LHCN-M2 (cell line): ENCODE data around the gene TRAK2. TPM values are rescaled to one million over a fixed set of nuclear protein-coding genes. Genes with fewer than 3 reads are reported as not detected.
"Not testable (repeated sequence)": the region's sequence is repeated elsewhere in the genome, so short reads cannot be mapped to it uniquely, and the experiment has no call there.

Experiments used
- DNase-seq: peaks from one replicate; pipeline ENCODE4 v3.0.0-alpha.2; 2012; ENCODE audit warnings: low read depth
- total RNA-seq: library from RNA; depleted of rRNA; stranded (reverse); fragments of >200 nt; gene quantifications from 2 replicates; pipeline ENCODE4 v1.2.3, GENCODE V29; 2014

The TRAK2 gene
- total RNA-seq, 1 experiment from 2014 or later: 73.9 TPM

DNA sequence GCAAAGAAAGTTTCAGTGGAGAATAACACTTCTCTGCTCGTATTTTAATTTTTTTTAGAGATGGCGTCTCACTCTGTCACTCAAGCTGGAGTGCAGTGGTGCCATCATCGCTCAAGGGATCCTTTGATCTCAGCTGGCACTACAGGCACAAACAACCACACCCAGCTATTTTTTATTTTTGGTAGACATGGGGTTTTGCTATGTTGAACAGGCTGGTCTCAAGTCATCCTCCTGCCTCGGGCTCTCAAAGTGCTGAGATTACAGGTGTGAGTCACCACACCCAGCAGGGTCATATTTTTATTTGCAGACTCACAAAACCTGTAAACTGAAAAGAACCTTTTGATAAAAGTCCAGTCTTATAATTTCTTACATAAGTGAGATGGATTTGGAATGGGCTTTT lies 2.6 kb downstream of the TRAK2 start:
- no peak for DNase-seq

DNA sequence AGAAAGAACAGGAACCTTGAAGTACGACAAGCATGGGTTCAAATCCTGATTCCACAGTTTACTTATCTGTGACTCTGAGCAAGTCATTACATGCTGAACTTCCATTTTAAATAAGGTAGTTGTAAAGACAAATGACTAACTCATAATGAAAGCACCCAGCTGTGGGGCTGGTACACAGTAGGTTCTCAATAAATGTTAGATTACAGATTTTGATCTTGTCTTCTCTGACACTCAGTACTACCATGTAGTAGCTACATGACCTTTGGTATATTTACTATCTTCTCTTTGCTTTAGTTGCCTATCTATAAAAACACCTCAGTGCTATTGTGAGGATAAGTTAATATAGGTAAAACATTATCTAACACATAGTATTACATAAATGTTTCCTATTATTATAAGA lies 3.2 kb downstream of the TRAK2 start:
- DNase-seq: no peak

- DNase-seq: no peak
Observed at GRCh38 chr2:201447086-201447485, 4.2 kb downstream of the TRAK2 start.

DNA sequence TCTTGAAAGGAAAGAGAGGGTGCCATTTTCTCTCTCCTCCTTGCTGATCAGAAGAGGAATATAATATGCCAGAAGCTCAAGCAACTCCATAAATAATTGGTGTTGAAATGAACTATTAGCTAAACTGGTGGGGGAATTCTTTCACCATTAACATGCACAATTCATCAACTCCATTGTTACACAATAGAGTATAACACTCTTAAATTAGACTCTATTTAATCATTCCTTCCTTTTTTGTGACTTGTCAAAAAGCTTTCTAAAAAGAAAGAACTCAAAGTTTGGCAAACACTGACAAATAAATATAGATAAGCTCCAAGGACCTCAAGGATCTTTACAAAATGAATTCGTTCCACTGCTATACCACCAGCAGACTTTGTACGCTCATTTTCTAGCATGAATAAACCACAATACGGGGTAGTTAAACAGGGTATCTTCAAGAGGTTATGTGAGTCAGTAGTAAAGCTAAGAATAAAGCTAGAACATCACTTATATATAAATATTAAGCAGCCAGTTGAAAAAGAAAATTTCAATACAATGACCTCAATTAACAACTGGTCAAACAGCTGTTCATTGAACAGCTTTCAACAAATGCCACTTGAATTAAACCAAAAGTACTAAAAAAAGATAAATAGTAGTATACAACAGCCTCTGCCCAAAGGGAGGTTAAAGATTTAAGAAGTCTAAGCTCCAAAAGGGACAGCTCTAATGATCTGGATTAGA lies 6.4 kb downstream of the TRAK2 start:
- DNase-seq: peak; percentile 50

DNA sequence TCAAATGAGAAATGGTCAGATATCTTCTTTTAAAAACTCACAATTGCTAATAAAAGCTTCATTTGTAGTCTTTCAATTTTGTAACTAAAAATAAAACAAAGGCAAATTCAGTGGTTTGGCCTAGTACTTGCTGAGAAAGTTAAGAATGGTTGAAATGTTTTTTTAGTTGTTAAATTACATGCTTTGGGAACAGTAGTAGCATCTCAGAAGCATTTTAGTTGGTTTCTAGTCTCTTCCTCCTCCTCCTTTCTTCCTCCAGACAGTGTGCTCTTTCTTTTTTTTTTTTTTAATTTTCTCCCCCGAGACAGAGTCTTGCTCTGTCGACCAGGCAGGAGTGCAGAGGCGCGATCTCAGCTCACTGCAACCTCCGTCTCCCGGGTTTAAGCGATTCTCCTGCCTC lies 9.8 kb downstream of the TRAK2 start:
- DNase-seq: no peak

GRCh38 chr2:201440182-201440581 lies 11.1 kb downstream of the TRAK2 start:
- DNase-seq: no peak

DNA sequence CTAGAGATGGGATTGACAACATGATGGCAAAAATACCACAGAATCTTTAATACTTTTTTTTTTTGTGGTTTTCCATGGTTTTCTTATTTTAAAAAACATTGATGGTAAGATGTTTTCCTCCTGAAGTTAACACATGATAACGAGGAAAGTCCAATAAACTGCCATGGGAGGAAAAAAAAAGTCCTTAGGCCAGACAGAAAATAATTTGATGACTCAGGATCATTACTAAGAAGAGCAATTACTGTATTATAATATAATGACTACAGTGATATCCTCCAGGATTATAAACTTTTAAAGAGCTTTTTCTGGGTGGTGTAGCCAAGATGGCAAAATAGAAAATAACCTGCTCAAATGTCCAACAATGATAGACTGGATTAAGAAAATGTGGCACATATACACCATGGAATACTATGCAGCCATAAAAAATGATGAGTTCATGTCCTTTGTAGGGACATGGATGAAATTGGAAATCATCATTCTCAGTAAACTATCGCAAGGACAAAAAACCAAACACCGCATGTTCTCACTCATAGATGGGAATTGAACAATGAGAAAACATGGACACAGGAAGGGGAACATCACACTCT lies 11.8 kb downstream of the TRAK2 start:
- not testable (repeated sequence) for DNase-seq

DNA sequence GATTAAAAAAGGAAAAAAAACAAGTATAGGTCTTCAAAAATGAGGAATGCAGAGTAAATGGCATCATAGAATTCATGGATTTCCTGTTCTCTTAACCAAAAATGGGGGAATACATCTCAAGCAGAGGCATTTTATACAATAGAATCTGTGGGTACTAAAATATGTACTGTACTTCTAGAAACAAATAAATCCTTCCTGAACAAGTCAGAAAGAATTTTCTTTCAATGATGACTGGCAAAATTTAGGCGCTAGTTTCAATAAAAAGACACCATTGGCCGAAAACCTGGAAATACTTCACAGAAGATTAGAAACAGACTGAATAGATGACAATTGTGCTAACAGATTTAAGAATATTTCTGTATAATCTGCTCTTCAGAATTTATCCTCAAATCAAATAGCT lies 15.1 kb downstream of the TRAK2 start:
- DNase-seq: no peak

- no peak for DNase-seq
Observed at GRCh38 chr2:201433394-201433995, 17.8 kb downstream of the TRAK2 start.

- peak; percentile 72 for DNase-seq
Observed at GRCh38 chr2:201432621-201433393, 18.5 kb downstream of the TRAK2 start.

DNA sequence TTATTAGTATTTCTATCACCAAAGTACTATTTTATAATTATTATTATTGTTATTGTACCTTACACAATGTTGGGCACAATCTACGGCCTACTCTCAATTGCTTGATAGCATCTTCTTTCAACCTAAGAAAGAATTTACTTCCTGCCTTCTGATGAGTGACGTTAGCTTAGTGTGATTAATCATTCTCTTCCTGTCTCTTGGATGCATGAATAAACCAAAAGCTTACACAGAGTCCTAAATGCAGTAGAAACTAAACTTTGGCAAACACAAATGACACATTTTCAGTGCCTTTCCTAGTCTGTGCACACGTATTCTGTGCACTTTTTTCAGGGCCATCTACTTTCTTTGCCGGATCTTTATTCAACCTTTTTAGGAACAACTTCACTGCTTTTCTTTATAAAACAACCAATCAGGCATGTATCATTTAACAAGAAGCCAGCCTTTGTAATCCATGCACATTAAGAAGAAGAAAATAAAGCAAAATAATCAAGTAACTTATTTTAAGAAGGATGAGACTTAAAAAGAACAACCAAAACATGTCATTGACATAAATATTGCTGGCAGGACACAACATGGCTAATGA lies 19.1 kb downstream of the TRAK2 start:
- DNase-seq: peak; percentile 67

DNA sequence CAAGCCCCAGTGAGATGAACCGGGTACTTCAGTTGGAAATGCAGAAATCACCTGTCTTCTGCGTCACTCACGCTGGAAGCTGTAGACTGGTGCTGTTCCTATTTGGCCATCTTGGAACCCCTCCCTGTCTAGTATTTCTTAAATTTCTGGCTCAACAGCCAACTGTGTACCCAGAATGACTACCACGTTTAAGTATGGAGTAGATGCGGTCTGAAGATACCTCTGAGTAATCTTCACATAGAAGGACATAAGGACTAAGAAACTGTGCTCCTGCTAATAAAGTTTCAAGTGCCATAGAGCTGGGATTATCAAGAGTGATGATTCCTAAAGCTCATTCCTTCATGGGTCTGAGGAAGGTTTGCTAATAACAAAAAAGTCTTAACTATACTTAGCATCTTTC lies 20.4 kb downstream of the TRAK2 start:
- DNase-seq: no peak

DNA sequence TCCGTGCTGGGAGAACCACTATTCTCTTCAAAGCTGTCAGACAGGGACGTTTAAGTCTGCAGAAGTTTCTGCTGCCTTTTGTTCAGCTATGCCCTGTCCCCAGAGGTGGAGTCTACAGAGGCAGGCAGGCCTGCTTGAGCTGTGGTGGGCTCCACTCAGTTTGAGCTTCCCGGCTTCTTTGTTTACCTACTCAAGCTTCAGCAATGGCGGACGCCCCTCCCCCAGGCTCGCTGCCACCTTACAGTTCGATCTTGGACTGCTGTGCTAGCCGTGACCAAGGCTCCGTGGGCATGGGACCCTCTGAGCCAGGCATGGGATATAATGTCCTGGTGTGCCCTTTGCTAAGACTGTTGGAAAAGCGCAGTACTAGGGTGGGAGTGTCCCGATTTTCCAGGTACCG lies 20.9 kb downstream of the TRAK2 start:
- DNase-seq: not testable (repeated sequence)

DNA sequence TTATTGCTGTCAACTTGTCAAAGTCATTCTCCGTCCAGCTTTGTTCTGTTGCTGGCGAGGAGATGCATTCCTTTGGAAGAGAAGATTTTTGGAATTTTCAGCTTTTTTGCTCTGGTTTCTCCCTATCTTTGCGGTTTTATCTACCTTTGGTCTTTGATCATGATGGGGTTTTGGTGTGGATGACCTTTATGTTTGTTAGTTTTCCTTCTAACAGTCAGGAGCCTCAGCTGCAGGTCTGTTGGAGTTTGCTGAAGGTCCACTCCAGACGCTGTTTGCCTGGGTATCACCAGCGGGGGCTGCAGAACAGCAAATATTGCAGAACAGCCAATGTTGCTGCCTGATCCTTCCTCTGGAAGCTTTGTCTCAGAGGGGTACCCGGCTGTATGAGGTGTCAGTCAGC lies 21.4 kb downstream of the TRAK2 start:
- not testable (repeated sequence) for DNase-seq

GRCh38 chr2:201428366-201428765 lies 22.9 kb downstream of the TRAK2 start:
- not testable (repeated sequence) for DNase-seq

GRCh38 chr2:201425952-201426351 lies 25.3 kb downstream of the TRAK2 start:
- DNase-seq: no peak

DNA sequence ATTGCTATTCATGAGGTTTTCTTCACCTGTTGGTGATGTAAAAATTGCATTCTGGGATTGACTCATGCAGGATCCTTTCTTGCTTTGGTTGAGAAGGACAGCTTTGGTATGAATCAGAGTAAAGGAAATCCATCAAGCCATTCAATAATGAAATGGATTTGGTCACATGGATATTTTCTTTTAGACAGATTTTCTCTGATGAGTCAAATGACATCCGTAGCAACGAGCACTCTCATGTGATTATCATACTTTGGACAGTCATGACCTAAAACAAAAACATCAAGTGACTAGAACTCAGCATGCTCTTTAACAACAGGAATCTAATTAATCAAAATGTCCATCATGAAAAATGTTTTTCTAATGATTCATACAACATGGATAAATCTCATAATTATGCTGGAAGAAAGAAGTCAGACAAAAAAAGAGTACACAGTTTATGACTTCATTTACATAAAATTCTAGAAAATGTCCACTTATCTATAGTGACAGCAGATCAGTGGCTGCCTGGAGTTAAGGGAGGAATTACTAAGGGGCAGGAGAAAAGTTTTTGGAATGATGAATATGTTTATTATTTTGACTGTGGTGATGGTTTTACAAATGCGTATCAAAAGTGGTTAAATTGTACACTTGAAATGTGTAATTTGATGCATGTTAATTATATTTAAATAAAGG lies 30.7 kb downstream of the TRAK2 start:
- DNase-seq: peak; percentile 84

DNA sequence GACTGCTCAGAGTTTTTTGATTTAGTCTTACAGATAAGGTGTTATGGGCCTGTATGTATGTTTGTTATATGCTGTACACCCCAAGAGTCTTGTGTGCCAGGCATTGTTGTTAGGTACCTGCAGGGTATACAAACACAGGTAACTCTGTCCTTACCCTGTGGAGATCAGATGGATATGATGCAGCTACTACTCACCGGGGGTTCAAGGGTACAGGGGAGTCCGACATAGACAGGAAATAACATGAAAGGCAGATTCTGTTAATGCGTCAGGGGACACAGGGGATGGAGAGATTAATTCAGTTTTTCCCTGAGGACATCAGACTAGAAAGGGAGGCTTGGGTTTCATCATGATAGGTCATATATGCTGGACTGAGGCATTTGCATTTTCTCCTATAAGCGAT lies 31.3 kb downstream of the TRAK2 start:
- DNase-seq: no peak

DNA sequence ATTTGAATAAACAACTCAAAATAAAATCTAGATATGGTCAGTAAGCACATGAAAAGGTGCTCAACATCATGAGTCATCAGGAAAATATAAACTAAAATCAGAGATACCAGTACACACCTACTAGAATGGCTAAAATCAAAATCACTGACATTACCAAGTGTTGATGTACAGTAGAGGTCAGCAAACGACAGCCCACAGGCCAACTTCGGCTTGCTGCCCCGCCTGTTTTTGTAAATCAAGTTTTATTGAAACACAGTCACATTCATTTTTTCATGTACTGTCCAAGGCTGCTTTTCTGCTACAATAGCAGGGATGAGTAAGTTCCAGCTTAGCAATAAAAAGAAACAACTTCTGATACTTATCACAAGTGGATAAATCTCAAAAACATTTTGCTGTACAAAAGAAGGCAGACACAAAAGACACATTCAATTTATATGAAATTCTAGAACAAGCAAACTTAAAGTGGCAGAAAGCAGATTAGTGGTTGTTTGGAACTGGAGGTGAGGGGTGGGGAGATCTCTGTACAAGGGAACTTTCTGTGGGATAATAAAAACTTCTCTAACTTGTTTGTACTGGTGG lies 32.1 kb downstream of the TRAK2 start:
- peak; percentile 37 for DNase-seq

DNA sequence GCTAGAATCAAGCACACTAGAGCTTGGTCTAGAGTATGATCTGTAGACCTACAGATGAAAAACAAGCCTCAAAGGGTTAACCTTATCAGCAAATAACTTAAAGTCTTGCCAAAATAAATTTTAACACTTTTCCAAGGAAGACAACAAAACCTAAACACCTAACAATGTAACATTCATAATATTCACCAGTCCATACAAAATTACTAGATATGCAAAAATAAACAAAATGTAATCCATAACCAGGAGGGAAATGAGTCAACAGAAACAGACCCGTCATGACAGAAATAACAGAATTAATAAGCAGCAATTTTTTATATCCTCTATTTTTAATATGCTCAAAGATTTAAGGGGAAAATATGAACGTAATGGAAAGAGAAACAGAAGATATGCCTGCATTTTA lies 36.1 kb downstream of the TRAK2 start:
- DNase-seq: no peak
